ENCODE data around the gene BRD3OS. TPM values are rescaled to one million over a fixed set of nuclear protein-coding genes. Genes with fewer than 3 reads are reported as not detected.
A peak's percentile ranks its signal among the peaks of the same experiment; 100 is the strongest.

BRD3OS gene
- total and polyA plus RNA-seq, 2 of the 13 experiments (the other 11 are each of a cell fraction or from before 2014, with no cell fraction given) = 4.9 to 5.7 TPM

GRCh38 chr9:133991214-133991921, 33.9 kb upstream of the BRD3OS start (continued):
- TF ChIP-seq ZNF142 (CRISPR knock-in tag; IDR thresholded peaks at IDR 0.05) (peak; percentile 40; the same call in 1 of the 2 replicates), GPN1 (CRISPR knock-in tag; IDR thresholded peaks at IDR 0.05; ENCODE audit: borderline replicate concordance) (no peak), TFDP2 (CRISPR knock-in tag; IDR thresholded peaks at IDR 0.05) (no peak), ZBTB2 (CRISPR knock-in tag; IDR thresholded peaks at IDR 0.05; ENCODE audit: low read depth) (0 out of 2 replicates have a peak, but pooled peaks have one; percentile 14), HNRNPLL (IDR thresholded peaks at IDR 0.05; ENCODE audit: low read depth, low read length, poor library complexity, severe bottlenecking) (peak; percentile 72), ZNF768 (CRISPR knock-in tag; IDR thresholded peaks at IDR 0.05) (peak; percentile 22; the same call in 1 of the 2 replicates), ZNF414 (CRISPR knock-in tag; IDR thresholded peaks at IDR 0.05) (peak; percentile 9; the same call in 1 of the 2 replicates), ZNF549 (CRISPR knock-in tag; IDR thresholded peaks at IDR 0.05) (no peak), ZFP91 (CRISPR knock-in tag; IDR thresholded peaks at IDR 0.05; ENCODE audit: borderline replicate concordance) (0 out of 2 replicates have a peak, but pooled peaks have one; percentile 11), HNRNPK (IDR thresholded peaks at IDR 0.05; ENCODE audit: low read depth, low read length, poor library complexity, severe bottlenecking) (peak; percentile 45), SPEN (CRISPR knock-in tag; IDR thresholded peaks at IDR 0.05; ENCODE audit: low read depth) (peak; percentile 13; the same call in 1 of the 2 replicates), ZNF691 (CRISPR knock-in tag; IDR thresholded peaks at IDR 0.05; ENCODE audit: borderline replicate concordance, low read depth) (0 out of 2 replicates have a peak, but pooled peaks have one; percentile 40), ZNF577 (CRISPR knock-in tag; IDR thresholded peaks at IDR 0.05; ENCODE audit: borderline replicate concordance, low read depth) (no peak), ZNF766 (CRISPR knock-in tag; IDR thresholded peaks at IDR 0.05; ENCODE audit: borderline replicate concordance) (0 out of 2 replicates have a peak, but pooled peaks have one; percentile 12), ZNF543 (CRISPR knock-in tag; IDR thresholded peaks at IDR 0.05) (peak; percentile 60; the same call in 1 of the 2 replicates)
